ENCODE results near the gene DNAJC24.

GRCh38 chr11:31366795-31367194 is 2.9 kb upstream of the DNAJC24 start:
- TF ChIP-seq TAF1 (IDR thresholded peaks at IDR 0.05; ENCODE audit: borderline replicate concordance, insufficient read depth, low read length), result no peak
- TF ChIP-seq REST (IDR thresholded peaks at IDR 0.05; ENCODE audit: insufficient read depth in 1 of 2, low read depth in 2 of 2, low read length in 2 of 2), result no peak
- TF ChIP-seq FOXP2 (optimal IDR thresholded peaks at IDR 0.05; ENCODE audit: borderline replicate concordance, extremely low read depth, extremely low read length, insufficient read depth), result no peak
- TF ChIP-seq SIN3A (IDR thresholded peaks at IDR 0.05; ENCODE audit: borderline replicate concordance, insufficient read depth, low read length), result no peak
- TF ChIP-seq POLR2AphosphoS5 (IDR thresholded peaks at IDR 0.05; ENCODE audit: low read depth, low read length), result no peak

Measured in PFSK-1 (cell line).